ENCODE data around the gene SARDH.

DNA sequence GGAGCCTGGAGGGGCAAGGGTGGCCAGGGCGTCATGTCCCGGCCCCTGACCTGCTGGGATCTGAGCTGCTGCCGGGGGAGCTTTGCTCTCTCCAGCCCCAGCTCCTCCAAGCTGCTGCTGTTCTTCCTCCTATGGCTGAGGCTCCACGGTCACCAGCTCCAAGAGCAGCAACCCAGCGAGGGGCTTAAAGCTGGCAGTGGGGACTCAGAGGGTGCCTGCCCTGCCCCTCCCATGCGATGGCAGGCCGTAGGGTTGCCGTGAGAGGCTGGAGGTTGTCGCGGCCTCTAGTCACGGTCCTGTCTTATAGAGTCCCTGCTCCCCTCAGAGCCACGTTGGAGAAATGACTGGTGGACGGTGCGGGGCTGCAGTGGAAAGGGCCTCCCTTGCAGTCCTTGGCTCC lies 82.5 kb downstream of the SARDH start:
- TF ChIP-seq POLR2AphosphoS5 (IDR thresholded peaks at IDR 0.05; ENCODE audit: low read depth, low read length) (no peak), POLR2A (IDR thresholded peaks at IDR 0.05; ENCODE audit: low read depth, low read length) (no peak), TAF1 (IDR thresholded peaks at IDR 0.05; ENCODE audit: borderline replicate concordance, low read depth, low read length) (no peak)
